PC-9 (cell line): ENCODE results near the gene SLC44A1.

ENCODE experiments used
- CTCF ChIP-seq: fragments of 200-600 bp; sonication (generic); conservative IDR thresholded peaks from 2 replicates; pipeline ENCODE4 v1.6.1; 2017; ENCODE audit warnings: mixed run types, antibody characterized with exemption, mild to moderate bottlenecking, moderate library complexity
- EZH2 ChIP-seq: fragments of 200-600 bp; sonication (generic); IDR thresholded peaks from 2 replicates; pipeline ENCODE4 v1.8.0; 2017; ENCODE audit warnings: antibody characterized with exemption, low read depth

DNA sequence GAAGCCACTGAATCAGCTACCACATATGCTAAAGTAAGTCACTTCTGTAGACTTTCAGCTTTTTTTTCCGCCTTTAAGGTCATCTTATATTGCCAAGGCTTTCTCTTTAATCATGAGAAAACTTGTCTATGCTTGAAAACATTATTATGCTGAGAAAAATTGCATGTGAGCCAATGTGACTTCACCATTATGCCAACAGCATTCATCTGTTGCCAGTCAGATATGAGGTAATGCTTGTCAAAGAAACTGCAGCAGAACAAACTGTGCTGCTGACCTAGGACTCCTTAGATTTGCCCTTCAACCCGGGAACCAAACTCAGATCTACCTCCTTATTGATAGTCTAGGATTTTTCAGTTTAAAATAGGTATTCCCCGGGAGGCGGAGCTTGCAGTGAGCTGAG, 34.3 kb downstream of the SLC44A1 start:
- TF ChIP-seq CTCF (no peak), EZH2 (no peak)
